ENCODE data around the gene TBC1D3E.
"Not testable (repeated sequence)": the region's sequence is repeated elsewhere in the genome, so short reads cannot be mapped to it uniquely, and the experiment has no call there.

GRCh38 chr17:38127651-38128050 lies at the start of gene TBC1D3E:
- not testable (repeated sequence) for TF ChIP-seq PATZ1 (CRISPR knock-in tag; IDR thresholded peaks at IDR 0.05; ENCODE audit: borderline replicate concordance); ARNTL (CRISPR knock-in tag; IDR thresholded peaks at IDR 0.05; ENCODE audit: borderline replicate concordance, low read depth); ZFP30 (CRISPR knock-in tag; IDR thresholded peaks at IDR 0.05)

Data from SK-N-SH treated with all-trans-retinoic acid at 6 μM for 48 hours (cell line).